ENCODE measurements around the gene HASPIN. TPM values are rescaled to one million over a fixed set of nuclear protein-coding genes. Genes with fewer than 3 reads are reported as not detected.
A peak's percentile ranks its signal among the peaks of the same experiment; 100 is the strongest.

HASPIN gene
- total RNA-seq = 0.82 TPM

DNA sequence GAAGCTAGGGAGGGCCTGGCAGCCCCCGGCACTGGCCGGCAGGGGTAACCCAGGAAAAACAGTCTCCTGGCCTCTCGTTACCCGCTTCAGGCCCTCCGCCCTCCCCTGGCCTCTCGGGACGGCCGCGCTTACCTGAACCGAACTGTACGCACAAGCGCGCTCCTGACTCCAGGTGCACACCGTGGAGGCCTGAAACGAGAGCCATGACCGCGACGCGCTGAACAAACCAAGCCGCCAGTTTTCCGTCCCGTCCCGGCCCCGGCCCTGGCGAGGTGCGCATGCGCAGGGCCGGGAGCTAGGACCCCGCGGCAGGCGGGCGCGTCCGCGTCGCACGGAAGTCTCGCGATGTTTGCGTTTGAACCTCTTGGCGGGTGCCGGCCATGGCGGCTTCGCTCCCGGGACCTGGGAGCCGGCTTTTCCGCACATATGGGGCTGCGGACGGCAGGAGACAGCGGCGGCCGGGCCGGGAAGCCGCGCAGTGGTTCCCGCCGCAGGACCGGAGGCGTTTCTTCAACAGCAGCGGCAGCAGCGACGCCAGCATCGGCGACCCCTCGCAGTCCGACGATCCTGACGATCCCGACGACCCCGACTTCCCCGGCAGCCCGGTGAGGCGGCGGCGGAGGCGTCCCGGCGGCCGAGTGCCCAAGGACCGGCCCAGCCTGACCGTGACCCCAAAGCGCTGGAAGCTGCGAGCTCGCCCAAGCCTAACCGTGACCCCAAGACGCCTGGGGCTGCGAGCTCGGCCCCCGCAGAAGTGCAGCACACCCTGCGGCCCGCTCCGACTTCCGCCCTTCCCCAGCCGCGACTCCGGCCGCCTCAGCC lies at the start of gene HASPIN:
TSS of gene HASPIN (plus strand) at position 348 of the 822 bp plus-strand sequence. CDS start at position 381, 33 bp downstream.
- peak; percentile 97 to 99 for DNase-seq (ENCODE audit: low spot score in 2 of 2)
- no peak for FAIRE-seq

DNA sequence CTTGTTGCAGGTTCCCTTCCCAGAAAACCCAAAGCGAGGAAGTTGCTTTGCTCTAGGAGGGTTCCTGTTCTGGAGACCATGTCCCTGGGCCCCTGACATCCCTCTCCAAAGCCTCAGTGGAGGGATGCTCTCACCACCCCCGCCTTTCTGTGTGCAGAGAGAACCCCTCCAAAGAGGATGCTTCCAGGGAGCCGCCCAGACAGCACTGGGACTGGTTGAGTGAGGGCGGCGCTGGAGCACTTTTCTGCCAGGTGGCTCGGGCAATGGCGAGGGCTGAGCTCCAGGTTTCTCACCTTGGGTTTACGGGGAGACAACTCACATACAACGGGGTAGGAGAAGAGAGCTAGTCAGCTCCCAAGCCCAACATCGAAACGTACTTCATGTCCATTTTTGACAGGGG lies 47.8 kb upstream of the HASPIN start:
- DNase-seq (ENCODE audit: low spot score in 2 of 2) (no peak), FAIRE-seq (no peak)

DNA sequence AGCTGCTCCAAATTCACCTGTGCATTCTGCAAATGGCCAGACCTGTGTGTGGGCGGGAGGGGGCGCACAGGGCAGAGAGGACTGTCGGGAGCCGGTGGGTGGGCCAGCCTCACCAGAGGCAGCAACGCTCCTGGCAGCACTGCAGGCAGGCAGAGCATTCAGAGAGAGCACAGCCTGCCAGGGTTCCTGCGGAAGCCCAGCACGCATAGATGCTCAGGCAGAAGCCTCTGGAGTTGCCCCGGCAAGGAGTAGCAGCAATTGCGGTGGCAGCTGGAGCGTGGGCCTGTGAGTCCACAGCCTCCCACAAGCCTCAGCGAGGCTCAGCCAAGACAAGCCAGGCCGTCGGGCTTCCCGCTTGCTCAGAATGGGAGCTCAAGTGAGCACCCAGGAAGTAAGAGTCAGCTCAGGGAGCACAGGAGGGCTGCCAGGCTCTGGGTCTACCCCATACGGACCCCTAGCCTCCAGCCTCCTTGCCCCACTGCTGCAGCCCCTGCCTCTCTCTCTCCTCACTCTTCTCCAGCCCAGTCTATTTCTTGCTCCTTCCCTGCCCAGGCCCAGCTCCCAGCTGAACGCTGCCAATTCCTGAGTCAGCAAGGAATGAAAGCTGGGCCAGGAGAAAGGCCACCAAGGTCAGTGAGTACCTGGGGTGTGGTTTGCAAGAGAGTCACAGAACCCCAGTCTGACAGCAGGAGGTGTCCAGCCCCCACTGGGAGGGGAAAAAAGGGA lies 45.4 kb upstream of the HASPIN start:
- FAIRE-seq = no peak
- DNase-seq (ENCODE audit: low spot score in 2 of 2) = no peak

DNA sequence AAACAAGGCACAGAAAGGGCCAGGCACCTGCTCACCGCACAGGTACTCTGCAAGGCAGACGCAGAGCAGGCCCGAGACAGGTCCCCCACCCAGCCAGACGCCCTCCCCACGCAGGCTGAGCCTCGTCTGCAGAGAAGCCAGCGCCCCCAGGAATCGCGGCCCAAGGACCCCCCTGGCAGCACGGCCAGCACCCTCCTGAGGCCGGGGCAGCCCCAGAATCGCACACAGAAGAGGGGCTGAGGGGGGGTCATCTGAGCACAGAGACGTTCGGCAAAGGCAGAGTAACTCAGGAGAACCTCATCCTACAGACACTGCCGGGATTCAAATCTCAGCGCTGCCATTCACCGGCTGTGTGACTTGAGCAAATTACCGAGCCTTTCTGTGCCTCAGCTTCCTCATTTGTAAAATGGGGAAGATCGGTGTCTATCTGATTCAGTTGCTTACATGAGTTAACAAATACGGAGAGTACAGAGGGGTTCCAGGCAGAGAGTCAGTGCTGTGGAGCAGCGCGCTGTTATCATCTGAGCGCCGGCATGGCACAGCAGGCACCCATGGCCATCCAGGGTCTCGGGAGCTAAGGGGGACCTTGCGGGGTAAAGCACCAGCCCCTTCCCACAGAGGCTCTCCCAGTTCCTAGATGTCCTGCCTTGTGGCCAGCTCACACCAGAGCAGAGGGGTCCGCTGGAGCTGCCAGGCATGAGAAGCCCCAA lies 44.7 kb upstream of the HASPIN start:
- FAIRE-seq (no peak), DNase-seq (ENCODE audit: low spot score in 2 of 2) (no peak)

DNA sequence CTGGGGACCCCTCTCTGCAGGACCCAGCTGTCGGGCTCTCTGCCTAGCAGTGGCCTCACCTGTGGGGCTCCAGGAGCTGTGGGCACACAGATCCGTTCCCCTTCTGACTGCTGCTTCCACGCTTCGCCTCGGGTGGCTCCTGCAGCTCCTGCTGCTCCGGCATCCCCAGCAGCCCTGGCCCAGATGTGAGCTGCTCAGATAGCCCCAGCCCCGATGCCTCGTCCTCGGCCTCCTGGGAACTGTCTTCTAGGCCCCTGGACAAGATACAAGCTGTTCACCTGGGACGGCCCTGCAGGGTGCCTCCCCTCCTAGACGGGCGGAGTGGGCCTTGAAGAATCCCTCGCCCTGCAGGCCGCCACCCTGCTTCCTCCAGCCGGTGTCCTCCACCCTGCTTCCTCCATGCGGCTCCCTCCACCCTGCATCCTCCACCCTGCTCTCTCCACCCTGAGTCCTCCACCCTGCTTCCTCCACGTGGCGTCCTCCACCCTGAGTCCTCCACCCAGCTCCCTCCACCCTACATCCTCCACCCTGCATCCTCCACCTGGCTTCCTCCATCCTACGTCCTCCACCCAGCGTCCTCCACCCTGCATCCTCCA lies 44.1 kb upstream of the HASPIN start:
- no peak for DNase-seq (ENCODE audit: low spot score in 2 of 2)

DNA sequence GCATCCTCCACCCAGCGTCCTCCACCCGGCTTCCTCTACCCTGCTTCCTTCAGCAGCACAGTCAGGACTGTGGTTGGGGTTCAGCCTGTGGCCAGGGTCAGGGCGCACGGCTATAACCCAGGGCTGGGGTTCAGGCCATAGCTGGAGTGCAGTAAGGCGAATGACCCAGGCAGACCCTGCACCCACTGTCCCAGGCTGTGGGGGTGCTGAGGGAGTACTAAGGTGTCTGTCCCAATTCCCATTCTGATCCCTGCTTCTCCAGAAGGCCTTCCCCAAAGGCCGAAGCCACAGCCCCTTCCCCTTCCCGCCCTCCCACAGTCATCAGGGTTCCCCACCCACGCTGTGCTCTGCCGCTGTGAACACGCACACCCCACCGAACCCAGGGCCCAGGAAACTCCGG lies 42.6 kb upstream of the HASPIN start:
- FAIRE-seq (no peak), DNase-seq (ENCODE audit: low spot score in 2 of 2) (no peak)

More for the DNA sequence above, 44.1 kb upstream of the HASPIN start:
- FAIRE-seq = no peak

DNA sequence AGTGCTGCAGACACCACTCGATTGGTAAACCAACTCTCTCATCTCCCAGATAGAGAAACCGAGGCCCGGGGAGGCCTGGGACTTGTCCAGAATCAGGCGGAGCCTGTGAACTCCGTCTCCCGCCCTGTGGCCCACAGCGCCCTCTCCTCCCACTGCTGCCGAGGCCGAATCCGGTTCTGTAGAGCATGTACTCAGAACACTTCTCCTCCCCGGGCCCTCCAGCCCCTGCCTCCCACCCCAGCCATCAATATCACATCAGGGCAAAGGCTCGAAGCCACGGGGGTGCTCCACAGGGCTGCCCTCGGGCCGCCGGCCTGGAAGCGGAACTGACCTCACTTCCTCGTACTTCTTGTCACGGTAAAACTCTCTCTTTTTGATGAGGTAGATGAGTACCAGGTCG lies 42.1 kb upstream of the HASPIN start:
- no peak for FAIRE-seq

DNA sequence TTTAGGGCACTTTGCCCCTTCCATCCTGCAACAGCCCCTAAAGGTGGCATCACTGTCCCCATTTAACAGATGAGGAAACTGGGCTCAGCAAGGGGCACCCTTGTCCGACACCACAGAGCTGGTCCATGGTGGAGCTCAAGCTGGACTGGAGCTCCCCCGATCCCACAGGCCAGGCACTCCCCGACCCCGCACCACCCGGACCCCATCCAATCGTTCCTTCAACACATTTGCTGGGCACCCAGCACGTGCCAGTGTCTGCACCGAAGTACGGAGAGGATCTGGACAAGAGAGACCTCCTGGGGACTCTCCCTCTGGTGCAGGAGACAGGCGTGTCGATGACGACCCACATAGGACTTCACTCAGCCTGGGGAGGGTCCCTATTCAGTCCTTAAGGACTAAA lies 41.7 kb upstream of the HASPIN start:
- FAIRE-seq = no peak
- DNase-seq (ENCODE audit: low spot score in 2 of 2) = no peak

More for the DNA sequence above, 42.1 kb upstream of the HASPIN start:
- DNase-seq (ENCODE audit: low spot score in 2 of 2) = no peak

DNA sequence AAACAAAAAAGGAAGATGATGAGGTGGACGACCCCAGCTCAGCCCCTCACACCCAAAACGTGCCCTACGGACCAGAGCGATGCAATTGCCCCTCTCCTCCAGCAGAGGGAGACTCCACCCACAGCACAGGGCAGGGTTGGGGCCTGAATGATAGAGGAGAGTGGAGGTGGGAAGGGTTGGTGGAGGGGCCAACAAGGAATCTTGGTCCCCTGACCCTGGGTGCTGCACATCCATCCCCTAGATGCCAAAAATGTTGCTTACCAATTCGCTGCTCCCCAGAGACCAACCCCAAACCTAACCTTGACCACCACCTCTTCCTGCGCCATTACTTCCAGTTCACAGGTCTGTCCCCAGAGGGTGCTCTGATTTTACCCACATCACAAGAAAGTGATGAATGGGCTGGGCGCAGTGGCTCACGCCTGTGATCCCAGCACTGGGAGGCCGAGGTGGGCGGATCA lies 40.6 kb upstream of the HASPIN start:
- DNase-seq (ENCODE audit: low spot score in 2 of 2) (peak; percentile 64 to 74), FAIRE-seq (no peak)

DNA sequence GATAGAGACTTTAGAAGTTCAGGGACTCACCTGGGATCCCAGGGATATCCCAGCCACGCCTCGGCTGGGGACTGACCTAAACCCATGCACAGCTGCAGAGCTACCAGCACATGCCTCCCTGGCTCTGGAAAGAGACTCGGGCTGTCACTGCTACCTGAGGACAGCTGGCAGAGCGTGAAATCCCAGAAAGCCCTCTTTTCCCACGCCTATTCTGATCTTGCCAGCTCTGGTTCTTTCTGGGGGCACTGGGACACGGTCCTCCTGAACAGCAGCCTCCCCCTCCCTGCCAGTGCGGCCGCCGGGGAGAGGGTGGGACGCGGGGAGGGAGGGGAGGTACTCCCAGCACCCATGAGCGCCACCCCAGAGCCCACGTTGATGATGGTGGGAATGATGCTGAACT lies 38.5 kb upstream of the HASPIN start:
- no peak for FAIRE-seq
- DNase-seq (ENCODE audit: low spot score in 2 of 2) = no peak

DNA sequence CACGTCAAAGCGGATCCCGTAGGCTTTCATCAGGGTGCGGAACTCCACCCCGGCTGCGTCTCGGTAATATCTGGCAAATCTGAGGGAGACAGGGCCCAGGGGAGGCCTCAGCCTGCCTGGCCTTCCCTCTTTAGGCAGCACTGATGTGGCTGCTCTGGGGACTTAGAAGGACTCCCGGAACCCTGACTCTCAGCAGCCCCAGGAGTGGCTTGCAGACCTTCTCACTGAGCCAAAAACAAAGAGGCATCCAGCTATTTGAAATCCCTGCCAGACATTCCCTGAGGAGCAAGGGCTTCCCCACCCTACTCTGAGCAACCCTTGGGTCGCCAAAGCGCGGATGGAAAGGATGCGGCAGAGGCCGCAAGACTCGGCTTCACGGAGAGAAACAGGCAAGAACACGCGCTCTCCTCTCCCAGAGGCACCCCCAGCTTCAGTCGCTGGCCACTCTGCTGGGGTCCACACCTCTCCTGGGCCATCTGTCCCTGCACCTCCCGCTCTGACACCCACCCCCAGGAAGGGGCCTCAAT lies 35.6 kb upstream of the HASPIN start:
- no peak for FAIRE-seq
- no peak for DNase-seq (ENCODE audit: low spot score in 2 of 2)

DNA sequence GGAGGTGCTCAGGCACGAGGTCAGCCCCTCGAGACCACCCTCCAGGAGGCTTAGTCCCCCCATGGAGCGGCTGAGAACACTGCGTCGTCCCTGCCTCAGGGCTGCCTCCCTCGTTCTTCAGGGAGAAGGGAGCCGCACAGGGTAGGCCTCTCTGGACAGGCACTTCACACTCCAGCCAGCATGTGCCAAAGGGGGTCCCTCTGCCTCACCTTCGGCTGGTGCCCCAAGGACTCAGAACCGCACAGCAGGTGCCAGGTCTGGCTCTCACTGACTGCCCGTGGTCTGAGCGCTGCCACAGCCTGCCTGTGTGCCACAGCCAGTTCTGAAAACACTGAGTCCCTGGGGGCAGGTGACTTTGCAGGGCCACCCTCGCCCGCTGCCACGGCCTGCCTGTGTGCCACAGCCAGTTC lies 34.8 kb upstream of the HASPIN start:
- FAIRE-seq (no peak), DNase-seq (ENCODE audit: low spot score in 2 of 2) (no peak)

DNA sequence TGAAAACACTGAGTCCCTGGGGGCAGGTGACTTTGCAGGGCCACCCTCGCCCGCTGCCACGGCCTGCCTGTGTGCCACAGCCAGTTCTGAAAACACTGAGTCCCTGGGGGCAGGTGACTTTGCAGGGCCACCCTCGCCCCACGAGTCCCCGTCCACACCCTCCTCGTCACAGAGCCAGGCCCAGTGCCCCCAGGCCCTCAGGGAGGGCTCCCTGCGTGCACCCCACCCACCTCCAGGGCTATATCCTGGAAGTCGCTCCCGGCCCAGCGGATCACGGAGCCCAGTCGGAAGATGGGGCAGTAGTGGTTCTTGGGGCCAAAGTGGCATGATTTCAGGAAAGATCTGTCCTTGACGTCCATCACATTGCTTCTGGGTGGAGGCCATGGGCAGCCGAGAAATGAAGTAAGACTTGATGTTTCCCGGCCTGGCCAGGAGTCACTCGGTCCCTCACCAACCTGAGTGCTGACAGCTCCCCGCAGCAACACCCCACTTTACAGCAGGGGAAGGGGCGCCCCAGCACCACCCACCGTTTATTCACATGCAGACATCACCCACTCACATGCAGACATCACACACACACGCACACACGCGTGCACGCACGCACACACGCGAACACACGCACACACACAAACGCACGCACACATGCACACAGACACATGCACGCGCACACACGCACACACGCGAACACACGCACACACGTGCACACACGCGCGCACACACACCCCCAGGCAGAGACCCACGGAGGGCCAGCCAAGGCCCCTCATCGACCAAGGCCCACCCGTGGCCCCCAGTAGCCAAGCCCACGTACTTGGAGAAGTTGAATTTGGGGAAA lies 34.2 kb upstream of the HASPIN start:
- no peak for FAIRE-seq
- no peak for DNase-seq (ENCODE audit: low spot score in 2 of 2)

DNA sequence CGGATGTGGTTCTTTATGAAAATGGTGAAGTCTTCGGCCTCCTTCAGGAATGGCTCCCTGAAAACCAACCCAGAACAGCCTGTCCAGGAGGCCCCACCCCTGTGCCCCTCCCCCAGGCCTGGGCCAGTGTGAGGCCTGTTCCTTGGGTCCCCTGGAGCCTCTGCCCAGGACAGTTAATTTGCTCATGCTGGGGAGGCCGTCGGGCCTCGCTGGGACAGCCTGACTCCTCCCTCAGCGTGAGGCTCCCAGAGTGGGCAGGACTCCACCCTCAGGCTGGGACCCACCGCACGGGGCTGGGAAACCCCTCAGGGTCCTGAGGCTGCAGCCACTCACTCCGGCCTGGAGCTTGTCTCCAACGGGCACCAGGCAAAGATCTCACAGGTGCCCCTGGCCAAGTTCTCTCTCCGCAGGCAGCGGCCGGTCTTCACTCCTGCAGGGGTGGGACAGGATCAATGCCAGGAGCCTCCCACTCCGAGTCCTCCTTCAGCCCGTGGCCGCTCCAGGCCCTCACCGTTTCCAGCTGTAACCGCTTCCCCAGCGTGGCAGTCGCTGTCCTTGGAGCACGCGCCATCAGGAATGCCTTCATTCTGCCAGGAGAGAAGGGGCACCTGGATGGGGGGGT lies 33.5 kb upstream of the HASPIN start:
- DNase-seq (ENCODE audit: low spot score in 2 of 2) = no peak
- FAIRE-seq = no peak

DNA sequence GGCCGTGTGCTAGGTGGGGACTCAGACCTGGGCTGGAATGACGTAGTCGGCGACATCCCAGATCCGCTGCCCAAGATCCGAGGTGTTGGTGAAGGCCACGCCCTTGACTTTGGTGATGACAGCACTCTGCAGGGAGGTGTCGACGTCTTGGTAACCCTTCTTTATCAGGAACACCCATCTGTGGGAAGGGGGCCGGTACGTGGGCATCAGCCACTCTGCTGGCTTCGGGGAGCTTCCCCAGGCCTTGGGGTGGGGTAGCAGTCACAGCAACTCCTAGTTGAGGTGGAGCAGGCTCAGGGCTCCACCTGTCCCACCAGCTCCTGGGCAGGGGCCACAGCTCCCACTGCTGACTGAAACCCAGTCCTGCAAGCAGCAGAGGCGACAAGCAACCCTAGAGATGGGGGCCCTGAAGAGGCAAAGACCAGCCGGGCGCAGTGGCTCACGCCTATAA lies 32.1 kb upstream of the HASPIN start:
- no peak for FAIRE-seq
- DNase-seq (ENCODE audit: low spot score in 2 of 2) = no peak

DNA sequence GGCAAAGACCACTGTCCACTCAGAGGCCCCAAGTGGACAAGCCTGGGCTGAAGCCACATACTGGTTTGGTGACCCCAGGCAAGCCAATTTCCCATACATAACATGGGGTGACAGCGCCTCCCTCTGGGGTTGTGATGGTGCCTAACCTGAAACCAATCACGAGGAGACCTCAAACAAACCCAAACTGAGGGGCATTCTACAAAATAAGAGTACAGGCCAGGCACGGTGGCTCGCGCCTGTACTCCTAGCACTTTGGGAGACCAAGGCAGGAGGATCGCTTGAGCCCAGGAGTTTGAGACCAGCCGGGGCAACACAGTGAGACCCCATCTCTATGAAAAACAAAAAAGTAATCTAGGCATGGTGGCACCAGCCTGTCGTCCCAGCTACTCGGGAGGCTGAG lies 31.4 kb upstream of the HASPIN start:
- FAIRE-seq = no peak
- DNase-seq (ENCODE audit: low spot score in 2 of 2) = no peak

DNA sequence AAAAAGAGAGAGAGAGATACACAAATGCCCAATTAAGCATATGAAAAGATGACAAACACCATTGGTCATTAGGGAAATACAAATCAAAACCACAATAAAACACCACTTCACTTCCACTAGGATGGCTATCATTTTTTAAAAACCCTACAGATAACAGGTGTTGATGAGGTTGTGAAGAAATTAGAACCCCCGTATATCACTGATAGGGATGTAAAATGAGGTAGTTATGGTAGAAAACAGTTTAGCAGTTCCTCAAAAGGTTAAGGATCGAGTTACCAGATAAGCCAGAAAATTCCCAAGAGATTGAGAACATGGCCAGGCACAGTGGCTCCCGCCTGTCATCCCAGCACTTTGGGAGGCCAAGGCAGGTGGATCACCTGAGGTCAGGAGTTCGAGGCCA lies 30.6 kb upstream of the HASPIN start:
- FAIRE-seq (no peak), DNase-seq (ENCODE audit: low spot score in 2 of 2) (no peak)

DNA sequence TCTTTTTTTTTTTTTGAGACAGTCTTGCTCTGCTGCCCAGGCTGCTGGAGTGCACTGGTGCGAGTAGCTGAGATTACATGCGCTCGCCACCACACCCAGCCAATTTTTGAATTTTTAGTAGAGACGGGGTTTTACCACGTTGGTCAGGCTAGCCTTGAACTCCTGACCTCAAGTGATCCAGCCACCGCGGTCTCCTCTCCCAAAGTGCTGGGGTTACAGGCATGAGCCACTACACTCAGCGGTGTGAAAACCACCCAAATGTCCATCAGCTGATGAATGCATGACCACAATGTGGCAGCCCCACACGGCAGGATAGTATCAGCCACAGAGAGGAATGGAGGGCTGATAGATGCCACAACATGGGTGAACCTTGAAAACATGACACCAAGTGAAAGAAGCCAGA lies 29.9 kb upstream of the HASPIN start:
- no peak for FAIRE-seq

DNA sequence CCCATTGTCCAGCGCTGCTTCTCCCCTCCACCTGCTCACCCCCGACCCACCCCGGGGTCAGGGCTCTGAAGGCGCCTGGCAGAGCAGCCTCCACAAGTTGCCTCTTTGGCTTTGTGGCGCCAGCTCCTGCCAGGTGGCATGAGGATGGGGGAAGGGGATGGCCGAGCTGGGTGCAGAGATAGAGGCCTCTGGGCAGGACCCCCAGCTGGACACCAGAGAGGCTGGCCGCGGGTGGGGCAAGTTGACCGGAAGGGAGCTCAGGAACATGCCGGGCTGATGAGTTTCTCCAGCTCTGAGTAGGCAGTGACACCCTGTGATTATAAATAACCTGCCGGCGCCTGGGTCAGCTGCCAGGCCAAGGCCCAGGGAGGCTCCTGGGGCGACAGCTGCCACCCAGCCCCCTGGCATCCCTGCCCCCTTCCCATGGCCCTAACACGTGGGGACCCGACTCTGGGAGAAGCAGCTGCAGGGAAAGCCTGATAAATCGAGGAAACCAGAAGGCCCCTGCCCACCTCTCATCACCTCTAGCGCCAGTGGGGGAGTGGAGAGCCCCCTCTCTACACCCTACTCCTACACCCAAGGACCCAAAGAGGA lies 28.5 kb upstream of the HASPIN start:
- no peak for DNase-seq (ENCODE audit: low spot score in 2 of 2)
- no peak for FAIRE-seq

More for the DNA sequence above, 29.9 kb upstream of the HASPIN start:
- DNase-seq (ENCODE audit: low spot score in 2 of 2) = no peak
